Left lobe of liver (tissue), 2 donors: ENCODE results near the gene AGAP2. TPM values are rescaled to one million over a fixed set of nuclear protein-coding genes. Genes with fewer than 3 reads are reported as not detected.
"Not testable (repeated sequence)": the region's sequence is repeated elsewhere in the genome, so short reads cannot be mapped to it uniquely, and the experiment has no call there.

ENCODE experiments used
- ATAC-seq: fragments of 200-7000 bp; cut with Tn5 transposase; one replicate; pipeline ENCODE4 v1.9.1; 2020; ENCODE audit warnings: mild to moderate bottlenecking, moderate library complexity
- DNase-seq: peaks from one replicate; pipeline ENCODE4 v3.0.0-alpha.2; 2020; ENCODE audit warnings: low spot score
- total RNA-seq: library from RNA; stranded (reverse); gene quantifications from one replicate; pipeline ENCODE4 v1.2.1, GENCODE V29; 2021
- donor health status: DM: no; HTN: no; CAD: no; lungs with moderate emphysema.
- donor health status: DM: no; HTN: yes; CAD: no.

The AGAP2 gene
- total RNA-seq: 0.83 TPM

DNA sequence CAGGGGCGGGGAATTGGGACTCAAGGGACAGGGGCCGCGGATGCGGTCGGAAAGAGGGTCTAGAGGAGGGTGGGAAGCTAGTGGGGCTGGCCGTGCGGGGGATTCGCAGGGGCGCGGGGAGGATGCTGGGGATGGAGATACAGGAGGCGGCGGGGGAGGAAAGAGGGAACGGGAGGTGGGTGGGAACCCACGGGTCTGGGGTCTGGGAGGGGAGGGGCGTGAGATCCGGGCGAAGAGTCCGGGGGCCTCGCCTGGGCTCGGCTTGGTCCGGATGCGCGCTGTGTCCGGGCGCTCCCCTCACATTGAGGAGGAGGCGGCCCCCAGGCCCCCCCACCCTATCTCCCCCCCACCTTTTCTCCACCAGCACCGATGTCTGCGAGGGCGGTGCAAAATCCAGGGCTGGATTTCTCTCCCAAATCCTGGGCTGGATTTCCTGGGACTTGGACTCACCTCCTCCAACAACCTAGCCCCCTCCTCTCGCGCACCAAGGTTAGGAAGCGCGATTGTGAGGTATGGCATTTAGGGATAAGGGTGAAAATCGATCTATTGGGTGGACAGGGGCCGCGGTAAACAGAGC lies at the start of gene AGAP2:
Gene AGAP2 (minus strand): TSS at position 82 of the 577 bp plus-strand sequence. CDS start 496 bp downstream, outside the sequence.
- ATAC-seq (no peak), DNase-seq (no peak)

DNA sequence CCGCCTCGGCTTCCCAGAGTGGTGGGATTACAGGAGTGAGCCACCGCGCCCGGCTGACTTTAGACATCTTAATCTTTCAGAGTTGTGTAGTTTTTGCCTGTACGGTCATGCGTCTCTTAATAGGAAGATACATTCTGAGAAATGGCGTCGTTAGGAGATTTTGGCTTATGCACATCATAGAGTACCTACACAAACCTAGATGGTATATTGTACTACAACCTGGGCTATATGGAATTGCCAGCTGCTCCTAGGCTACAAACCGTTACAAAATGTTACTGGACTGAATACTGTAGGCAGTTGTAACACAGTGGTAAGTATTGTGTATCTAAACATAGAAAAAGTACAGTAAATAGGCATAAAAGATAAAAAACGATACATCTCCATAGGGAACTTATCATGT lies 45.3 kb upstream of the AGAP2 start:
- DNase-seq (no peak), ATAC-seq (no peak)

DNA sequence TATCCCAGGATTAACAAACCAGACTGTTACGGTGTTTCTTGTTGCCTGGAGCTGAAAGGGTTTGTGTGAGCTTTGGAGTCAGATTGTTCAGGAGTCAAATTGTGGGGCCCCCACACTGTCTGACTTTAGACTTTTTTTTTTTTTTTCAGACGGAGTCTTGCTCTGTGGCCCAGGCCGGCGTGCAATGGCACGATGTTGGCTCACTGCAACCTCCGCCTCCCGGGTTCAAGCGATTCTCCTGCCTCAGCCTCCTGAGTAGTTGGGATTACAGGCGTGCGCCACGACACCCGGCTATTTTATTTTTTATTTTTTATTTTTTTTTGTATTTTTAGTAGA lies 44.9 kb upstream of the AGAP2 start:
- ATAC-seq: no peak
- DNase-seq: no peak

DNA sequence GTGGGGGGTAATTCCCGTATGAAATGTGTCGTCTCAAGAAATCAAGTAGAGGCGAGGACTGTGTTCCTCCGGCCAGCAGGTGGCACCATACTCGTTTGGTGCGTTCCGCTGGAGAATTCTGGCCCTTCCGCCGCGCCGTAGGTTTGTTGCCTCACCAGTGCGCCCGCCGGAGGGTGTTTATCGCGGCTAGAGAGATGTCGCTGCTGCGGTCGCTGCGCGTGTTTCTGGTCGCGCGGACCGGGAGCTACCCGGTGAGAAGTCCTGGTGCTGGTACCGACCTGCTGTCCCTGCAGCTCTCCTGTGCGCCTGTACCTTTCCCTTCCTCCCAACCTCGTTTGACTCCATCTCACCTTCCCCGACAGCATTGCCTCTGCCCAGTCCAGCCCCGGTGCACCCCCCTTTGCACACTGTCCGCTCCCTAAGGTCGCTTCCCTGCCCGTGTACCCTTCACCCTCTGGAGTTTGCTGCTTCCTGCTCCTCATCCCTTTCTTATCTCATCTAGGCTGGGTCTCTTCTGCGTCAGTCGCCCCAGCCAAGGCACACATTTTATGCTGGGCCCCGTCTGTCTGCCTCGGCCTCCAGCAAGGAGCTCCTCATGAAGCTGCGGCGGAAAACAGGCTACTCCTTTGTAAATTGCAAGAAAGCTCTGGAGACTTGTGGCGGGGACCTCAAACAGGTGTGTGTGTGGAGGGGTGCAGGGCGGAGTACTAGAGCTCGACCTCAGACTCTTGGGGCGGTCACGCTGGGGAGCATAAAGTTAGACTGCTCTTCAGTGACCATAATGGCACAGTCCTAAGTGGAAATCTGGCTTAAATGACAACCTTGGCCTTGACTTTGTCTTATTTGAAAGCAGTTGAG lies 44.3 kb upstream of the AGAP2 start, which contains the start of gene TSFM:
Gene TSFM (plus strand): TSS at position 180 of the 858 bp plus-strand sequence. CDS start 15 bp downstream, at position 195.
- DNase-seq (peak; percentile 95), ATAC-seq (peak; percentile 99)

DNA sequence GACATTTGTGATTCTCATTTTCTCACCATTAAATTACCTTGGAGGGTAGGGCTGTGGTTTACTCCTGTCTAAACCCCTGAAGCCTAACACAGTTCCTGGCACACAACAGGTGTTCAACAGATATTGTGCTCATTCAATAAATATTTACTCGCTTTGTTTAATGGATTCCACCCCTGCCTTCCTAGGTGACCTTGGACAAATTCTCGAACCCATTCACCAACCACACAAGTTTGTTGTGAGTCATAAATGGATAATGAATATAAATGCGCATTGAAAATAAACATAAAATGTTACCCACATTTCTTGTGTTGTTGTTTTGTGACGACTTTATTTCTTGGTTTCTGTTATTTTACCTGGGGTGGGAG lies 43.7 kb upstream of the AGAP2 start:
- DNase-seq: no peak
- ATAC-seq: no peak

DNA sequence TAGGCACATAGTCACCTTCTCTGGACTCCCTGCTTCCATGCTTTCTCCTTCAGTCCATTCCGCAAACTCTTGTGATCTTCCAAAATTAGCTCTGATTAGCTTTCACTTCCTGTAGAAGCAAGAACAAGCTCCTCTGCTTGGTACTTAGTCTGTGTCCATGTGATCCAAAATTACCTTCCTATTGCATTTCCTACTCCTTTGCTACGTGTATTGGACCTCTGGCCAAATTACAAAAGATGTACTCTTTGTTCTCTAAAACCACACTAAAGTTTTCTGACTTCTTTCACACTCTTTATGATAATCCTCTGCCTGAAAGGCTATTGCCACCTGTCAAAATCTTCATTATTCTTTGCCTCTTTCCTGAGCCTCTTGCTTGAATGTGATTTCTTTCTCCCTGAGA lies 43.3 kb upstream of the AGAP2 start:
- ATAC-seq (no peak), DNase-seq (no peak)

DNA sequence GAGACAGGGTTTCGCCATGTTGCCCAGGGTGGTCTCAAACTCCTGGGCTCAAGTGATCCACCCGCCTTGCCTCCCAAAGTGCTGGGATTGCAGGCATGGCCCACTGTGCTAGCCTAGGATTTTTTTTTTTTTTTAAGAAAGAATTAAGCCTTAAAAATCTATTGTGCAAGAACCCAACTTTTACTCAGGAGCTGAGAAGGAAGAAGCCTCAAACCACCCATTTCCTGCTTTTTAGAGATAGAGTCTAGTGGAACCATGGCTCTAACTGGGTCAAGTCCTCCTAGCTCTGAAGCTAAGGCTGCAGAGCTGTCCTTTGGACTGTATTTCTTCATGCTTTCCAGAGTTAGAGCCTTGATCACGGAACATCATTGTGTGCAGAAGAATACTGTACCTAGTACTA lies 42.7 kb upstream of the AGAP2 start:
- ATAC-seq (no peak), DNase-seq (no peak)

DNA sequence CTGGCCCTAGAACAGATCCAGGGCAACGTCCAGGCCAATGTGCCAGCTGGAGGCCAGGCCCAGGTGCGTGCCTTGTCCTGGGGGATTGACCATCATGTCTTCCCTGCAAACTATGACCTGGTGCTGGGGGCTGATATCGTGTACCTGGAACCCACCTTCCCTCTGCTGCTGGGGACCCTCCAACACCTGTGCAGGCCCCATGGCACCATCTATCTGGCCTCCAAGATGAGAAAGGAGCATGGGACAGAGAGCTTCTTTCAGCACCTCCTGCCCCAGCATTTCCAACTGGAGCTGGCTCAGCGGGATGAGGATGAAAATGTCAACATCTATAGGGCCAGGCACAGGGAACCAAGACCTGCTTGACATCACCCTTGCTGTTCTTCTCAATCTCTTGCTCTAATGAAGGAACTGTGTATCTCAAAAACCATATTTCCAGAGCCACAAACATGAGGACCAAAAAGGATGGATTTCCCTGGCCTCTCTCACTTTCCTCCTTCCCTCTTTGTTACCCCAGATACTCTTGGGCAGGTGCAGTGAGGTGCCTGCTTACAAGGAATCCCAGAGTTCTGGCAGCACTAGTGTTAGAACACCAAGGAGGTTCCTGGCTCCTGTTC lies 41.8 kb upstream of the AGAP2 start:
- DNase-seq (no peak), ATAC-seq (no peak)

DNA sequence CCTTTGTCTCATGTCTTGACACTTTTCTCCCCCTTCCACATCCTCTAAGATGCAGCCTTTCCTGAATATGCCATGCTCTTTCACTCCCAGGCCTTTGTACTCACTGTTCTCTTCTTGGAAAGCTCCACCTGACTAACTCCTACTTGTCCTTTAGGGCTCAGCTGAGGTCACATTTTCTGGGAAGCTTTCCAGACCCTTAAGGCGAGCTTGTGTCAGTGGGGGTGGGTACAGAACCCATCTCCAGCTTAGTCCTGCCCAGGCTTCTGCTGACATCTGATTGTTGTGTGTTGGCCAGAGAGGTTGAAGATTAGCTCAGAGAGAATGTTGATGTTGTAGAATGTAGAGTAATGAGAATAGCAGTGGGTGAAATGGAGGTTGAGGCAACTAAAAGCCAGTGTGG lies 41.2 kb upstream of the AGAP2 start:
- no peak for DNase-seq
- ATAC-seq: no peak

DNA sequence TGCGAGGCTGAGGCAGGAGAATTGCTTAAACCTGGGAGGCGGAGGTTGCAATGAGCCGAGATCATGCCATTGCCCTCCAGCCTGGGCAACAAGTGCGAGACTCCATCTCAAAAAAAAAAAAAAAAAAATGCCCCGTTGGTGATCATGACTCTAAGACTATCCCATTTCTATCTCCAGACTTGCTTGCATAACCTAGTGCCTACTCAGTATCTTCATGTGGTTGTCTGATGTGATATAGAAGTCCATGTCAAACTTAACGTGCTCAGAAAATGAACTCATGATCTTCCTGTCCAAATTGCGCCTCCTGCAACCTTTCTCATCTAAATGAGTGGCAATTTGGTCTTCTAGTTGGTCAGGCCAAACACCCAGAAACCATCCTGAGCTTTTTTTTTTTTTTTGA lies 39.4 kb upstream of the AGAP2 start:
- DNase-seq: no peak

DNA sequence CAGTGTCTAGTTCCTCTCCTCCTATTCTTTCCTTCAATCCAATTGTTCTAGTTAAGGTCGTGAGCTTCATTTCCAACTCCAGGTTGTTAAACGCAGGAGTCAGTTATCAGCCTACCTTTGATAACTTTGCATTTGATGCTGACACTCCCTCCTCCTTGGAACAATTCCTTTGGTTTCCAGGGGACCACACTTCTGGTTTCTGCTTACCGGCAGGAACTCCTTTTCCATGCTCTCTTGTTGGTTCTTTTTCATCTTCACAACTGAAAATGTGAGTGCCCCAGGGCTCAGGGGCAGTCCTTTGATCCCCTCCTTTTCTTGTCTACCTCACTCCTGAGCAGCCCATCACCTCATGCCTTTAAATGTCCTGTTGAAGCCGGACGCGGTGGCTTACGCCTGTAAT lies 38.8 kb upstream of the AGAP2 start:
- DNase-seq (no peak), ATAC-seq (no peak)

More for the DNA sequence above, 39.4 kb upstream of the AGAP2 start:
- no peak for ATAC-seq

DNA sequence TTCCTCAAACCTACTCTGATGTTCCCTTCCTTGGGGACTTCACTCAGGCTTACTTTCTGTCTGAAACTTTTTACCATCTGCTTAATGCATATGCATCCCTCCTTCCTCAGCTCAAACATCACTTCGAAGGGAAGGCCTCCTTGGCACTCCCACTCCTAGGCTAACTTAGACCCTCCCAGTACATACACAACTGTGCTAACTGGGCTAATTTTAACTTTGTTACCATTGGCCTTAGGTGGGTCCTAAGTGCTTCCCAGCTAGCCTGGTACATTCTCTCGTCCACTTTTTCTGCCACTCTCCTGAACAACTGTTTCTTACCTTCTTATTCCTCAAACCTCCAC lies 37.7 kb upstream of the AGAP2 start:
- DNase-seq (no peak), ATAC-seq (no peak)

DNA sequence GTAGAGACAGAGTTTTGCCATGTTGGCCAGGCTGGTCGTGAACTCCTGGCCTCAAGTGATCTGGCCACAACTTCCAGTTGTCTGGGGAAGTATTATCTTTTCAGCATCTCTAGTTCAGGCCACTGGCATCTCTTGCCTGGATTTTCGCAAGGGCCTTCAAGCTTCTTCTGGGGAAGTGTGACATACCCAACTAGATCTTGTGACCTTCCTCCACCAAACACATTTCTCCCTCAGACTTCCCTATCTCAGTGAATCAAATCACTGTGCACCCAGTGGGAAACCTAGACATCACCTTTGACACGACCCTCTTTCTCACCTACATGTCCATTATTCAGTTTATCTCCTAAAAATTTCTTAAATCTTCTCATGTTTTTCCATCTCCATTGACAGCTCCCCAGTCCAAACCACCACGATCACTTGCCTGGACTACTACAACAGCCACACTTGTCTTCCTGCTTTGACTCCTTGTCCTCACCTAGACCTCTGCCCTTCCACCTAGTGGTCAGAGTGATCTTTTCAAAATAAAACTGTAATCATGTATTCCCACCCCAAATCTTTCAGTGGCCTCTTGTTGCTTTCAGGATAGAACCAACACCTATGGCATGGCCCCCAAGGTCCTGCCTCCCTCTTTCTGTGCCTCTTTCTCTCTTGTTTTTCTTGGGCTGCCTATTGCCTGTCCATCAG lies 37.2 kb upstream of the AGAP2 start:
- DNase-seq: no peak

DNA sequence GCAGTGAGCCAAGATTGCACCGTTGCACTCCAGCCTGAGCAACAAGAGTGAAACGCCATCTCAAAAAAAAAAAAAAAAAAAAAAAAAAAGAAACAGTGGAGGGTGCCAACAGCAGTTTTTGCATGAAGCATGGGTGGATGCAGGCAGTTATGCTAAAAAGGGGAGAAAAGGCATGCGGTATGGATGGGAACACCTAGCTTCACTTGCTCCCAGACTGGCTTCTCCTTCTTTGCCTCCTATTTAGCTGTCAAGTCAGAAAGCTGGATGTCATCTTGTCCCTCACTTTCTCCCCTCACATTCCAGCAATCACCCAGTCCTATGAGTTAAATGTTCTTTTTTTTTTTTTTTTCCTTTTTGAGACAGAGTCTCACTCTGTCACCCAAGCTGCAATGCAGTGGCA lies 36.5 kb upstream of the AGAP2 start:
- DNase-seq (no peak), ATAC-seq (no peak)

More for the DNA sequence above, 37.2 kb upstream of the AGAP2 start:
- ATAC-seq: no peak

DNA sequence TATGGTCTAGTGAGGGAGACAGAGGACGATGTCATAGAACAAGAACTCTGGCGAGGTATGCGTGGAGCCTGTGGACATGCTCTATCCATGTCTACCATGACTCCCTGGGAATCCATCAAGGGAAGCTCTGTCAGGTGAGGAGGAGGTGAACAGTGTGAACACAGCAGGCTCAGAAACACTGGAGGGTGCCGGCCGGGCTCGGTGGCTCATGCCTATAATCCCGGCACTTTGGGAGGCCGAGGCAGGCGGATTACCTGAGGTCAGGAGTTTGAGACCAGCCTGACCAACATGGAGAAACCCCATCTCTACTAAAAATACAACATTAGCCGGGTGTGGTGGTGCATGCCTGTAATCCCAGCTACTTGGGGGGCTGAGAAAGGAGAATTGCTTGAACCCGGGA lies 36.1 kb upstream of the AGAP2 start:
- not testable (repeated sequence) for DNase-seq, ATAC-seq

DNA sequence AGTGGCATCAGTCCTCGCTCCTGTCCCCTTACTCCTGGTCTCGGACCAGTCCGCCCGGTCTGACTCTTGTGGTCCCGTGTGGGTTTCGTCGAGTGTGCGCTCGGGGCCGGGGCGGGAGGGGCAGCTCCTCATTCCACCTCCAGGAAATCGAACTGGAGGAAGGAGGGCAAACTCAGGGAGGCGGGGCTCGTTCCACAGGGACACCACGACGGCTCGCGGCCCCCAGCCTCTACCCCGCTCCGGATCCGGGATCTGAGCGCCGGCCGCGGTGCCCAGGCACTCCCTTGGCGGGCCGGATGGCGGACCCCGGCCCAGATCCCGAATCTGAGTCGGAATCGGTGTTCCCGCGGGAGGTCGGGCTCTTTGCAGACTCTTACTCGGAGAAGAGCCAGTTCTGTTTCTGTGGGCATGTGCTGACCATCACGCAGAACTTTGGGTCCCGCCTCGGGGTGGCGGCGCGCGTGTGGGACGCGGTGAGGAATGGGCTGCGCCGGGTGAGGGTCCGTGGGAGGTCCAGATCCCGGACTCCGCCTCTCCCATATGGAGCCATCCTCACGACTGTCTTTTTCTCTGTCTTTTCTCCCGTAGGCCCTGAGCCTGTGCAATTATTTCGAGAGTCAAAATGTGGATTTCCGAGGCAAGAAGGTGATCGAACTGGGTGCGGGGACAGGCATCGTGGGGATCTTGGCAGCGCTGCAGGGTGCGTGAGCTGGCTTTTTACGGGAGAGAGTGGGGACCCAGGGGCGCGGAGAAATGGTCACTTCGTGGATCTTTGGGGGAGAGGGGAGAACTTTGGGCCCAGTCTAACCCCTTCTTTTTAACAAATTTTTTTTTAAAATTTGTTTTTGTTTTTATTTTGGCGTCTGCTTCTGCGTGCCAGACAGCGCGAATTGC lies 34.1 kb upstream of the AGAP2 start, which contains the start of gene EEF1AKMT3:
Gene EEF1AKMT3 (plus strand): TSS at position 186 of the 894 bp plus-strand sequence. CDS start 111 bp downstream, at position 297.
- ATAC-seq: peak; percentile 76
- peak; percentile 70 for DNase-seq

DNA sequence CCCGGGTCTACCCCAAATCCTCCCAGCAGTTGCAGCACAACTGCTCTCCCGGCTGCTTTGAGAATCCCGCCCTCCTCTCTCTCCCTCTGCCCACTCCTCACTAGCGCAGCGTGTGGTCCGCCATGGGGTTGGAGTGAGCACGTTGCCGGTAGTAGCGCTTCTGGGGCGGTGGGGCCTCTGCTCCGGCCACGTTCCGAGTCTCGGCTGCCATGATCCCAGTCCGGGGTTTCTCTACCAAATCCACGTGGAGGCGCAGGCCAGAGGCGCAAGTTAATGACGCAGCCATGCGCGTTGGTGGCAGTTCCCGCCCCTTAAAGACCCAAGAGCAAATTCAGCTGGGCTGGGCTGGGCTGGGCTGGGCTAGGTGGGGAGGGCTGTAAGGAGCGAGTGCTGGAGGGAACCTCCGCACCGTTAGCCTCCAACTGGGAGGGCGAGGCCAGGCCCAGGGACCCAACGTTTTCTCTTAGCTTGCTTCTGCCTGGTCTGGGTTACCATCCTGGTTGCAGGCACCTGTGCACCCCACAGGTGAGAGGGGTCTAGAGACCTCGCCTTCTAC lies 33.4 kb upstream of the AGAP2 start, which contains the start of gene METTL1:
Gene METTL1 (minus strand): TSS at position 233 of the 556 bp plus-strand sequence. CDS start 22 bp downstream, at position 211.
- peak; percentile 92 for ATAC-seq
- peak; percentile 95 for DNase-seq

DNA sequence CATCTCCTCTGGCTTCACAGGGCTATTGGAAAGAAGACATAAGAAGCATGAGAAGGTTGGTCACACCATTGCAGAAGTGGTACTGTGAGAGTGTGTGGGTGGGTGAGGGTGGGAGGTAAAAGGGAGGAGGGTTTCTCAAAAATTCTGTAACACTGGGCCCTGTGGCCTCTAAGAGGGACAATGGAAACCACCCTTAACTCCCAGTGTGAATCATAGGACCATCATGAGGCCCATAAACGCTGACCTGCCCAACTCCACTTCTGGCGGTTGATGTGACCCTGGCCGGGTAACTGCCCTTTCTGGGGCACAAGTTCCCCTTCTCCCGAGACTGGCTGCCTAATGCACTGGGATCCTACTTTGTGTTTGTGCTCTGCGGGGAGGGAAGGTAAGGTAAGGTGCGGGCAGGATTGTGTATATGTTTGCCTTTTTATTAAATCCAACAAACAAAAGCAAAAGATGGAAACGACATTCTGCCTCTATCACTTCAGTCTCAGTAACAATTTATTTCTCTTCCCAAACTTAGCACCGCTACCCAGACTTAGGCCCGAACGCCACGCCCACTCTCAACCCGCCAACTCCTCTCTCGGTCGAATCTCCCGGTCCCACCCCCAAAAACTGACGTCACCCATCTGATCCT lies 32.8 kb upstream of the AGAP2 start:
- peak; percentile 80 for ATAC-seq
- peak; percentile 85 for DNase-seq

DNA sequence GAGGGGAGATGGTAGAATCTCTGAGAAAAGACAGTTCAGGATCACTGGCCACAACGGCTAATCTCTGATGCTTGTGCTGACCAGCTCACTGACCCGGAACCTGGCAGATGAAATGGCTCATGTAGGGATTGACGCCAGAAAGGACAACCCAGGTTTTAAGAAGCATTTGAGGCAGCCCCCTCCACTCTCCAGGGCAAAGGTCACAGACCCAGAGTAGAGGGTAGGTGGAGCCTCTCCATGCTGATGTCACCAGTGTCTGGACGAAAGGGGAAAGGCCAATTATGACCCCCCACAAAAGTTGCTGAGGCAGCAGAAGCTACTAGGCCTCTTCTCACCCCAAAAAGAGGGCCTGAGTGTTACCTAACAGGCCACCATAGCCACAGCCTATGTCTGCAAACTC lies 32.2 kb upstream of the AGAP2 start:
- DNase-seq (no peak), ATAC-seq (no peak)
